CD8-positive, alpha-beta memory T cell (primary cell): ENCODE measurements around the gene ATP9B. TPM values are rescaled to one million over a fixed set of nuclear protein-coding genes. Genes with fewer than 3 reads are reported as not detected.

ENCODE experiments used
- CTCF ChIA-PET: fragments of 350-600 bp; sonication (Branson Sonifier 250); formaldehyde crosslinking; loops from one replicate; lab custom pipeline; 2021; ENCODE audit warnings: antibody characterized with exemption; lab: Charles Lee
- POLR2A ChIA-PET: fragments of 350-600 bp; sonication (Branson Sonifier 250); formaldehyde crosslinking; loops from one replicate; lab custom pipeline; 2021; ENCODE audit warnings: antibody characterized with exemption; lab: Charles Lee
- DNase-seq, 5 donors: peaks; one replicate each; pipeline versions ENCODE4 v3.0.0 to v3.0.0-alpha.2; 2020 to 2022; ENCODE audit warnings: mixed read lengths in 1 of 5
- H3K27ac ChIP-seq: one replicate; pipeline ENCODE4 v1.7.0; 2013; ENCODE audit warnings: low read depth, mild to moderate bottlenecking, low read length, moderate library complexity
- H3K27me3 ChIP-seq: 2 replicates; pipeline ENCODE4 v1.7.0; 2013; ENCODE audit warnings: low read length, mild to moderate bottlenecking; ENCODE audit not compliant: insufficient read depth, poor library complexity, severe bottlenecking
- H3K36me3 ChIP-seq: 2 replicates; pipeline ENCODE4 v1.7.0; 2013; ENCODE audit warnings: mild to moderate bottlenecking, low read length, moderate library complexity; ENCODE audit not compliant: insufficient read depth
- H3K4me1 ChIP-seq: 2 replicates; pipeline ENCODE4 v1.7.0; 2013; ENCODE audit warnings: mild to moderate bottlenecking, low read length, moderate library complexity; ENCODE audit not compliant: insufficient read depth
- H3K4me3 ChIP-seq: 2 replicates; pipeline ENCODE4 v1.7.0; 2013; ENCODE audit warnings: mild to moderate bottlenecking, low read length
- H3K9me3 ChIP-seq: 2 replicates; pipeline ENCODE4 v1.7.0; 2013; ENCODE audit warnings: mild to moderate bottlenecking, low read length
- H3K27ac Mint-ChIP-seq, 8 donors: one replicate each; pipeline ENCODE4 v1.8.0; 2020 to 2021; ENCODE audit warnings: mixed read lengths in 8 of 8, mild to moderate bottlenecking in 6 of 8, inconsistent platforms in 3 of 8, moderate library complexity in 3 of 8
- H3K27me3 Mint-ChIP-seq, 2 donors: one replicate each; pipeline ENCODE4 v1.8.0; 2020 to 2021; ENCODE audit warnings: mixed read lengths in 2 of 2, mild to moderate bottlenecking in 1 of 2, moderate library complexity in 1 of 2
- H3K36me3 Mint-ChIP-seq, 3 donors: one replicate each; pipeline ENCODE4 v1.8.0; 2020 to 2021; ENCODE audit warnings: mixed read lengths in 3 of 3, inconsistent platforms in 1 of 3, mild to moderate bottlenecking in 1 of 3
- H3K4me1 Mint-ChIP-seq, 3 donors: one replicate each; pipeline ENCODE4 v1.8.0; 2020 to 2021; ENCODE audit warnings: mixed read lengths in 3 of 3, inconsistent platforms in 1 of 3, mild to moderate bottlenecking in 1 of 3
- H3K4me3 Mint-ChIP-seq, 7 donors: one replicate each; pipeline ENCODE4 v1.8.0; 2020 to 2021; ENCODE audit warnings: mixed read lengths in 7 of 7, mild to moderate bottlenecking in 6 of 7, moderate library complexity in 4 of 7, inconsistent platforms in 2 of 7
- H3K9me3 Mint-ChIP-seq, 5 donors: one replicate each; pipeline ENCODE4 v1.8.0; 2020 to 2022; ENCODE audit warnings: mixed read lengths in 5 of 5, mild to moderate bottlenecking in 3 of 5, moderate library complexity in 2 of 5, inconsistent platforms in 1 of 5
- polyA plus RNA-seq: library from polyadenylated mRNA; unstranded; fragments of 300-500 nt; fragmentation: Illumina TruSeq; gene quantifications from one replicate; pipeline ENCODE4 v1.2.3, GENCODE V29; 2021
- total RNA-seq, 2 experiments: library from RNA; stranded (reverse); gene quantifications; one replicate each; pipeline ENCODE4 v1.2.3, GENCODE V29; 2021

The ATP9B gene
- total and polyA plus RNA-seq, 3 experiments from 2014 or later = 22.0 to 23.4 (median 22.4) TPM

DNA sequence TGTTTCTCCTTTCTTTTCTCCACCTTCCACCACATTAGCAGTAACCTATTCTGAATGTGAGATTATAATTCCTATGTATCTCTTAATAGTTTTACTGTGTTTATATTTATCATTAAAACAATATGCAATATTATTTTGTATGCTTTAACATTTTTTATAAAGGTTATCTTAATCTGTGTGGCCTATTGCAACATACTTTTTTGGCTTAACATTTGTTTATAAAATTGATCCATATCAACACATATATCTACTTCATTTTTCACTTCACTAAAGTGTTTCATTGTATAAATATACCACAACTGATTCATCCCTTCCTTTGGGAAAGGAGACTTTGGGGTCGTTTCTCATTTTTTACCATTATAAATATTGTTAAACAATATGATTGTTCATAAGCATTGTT, 48.6 kb downstream of the ATP9B start:
- H3K4me1 Mint-ChIP-seq = no peaks in the 10 kb centered on the region
- Histone ChIP-seq H3K27ac (no peak overlapping the region), H3K27me3 (no peaks in the 10 kb centered on the region), H3K9me3 (no peaks in the 10 kb centered on the region), H3K36me3 (peaks cover 4% of the 10 kb centered on the region), H3K4me1 (no peaks in the 10 kb centered on the region), H3K4me3 (no peak overlapping the region)
- peaks cover 11 to 51% (median 18%) of the 10 kb centered on the region in 3 donors for H3K36me3 Mint-ChIP-seq
- no peaks in the 10 kb centered on the region for H3K27me3 Mint-ChIP-seq
- H3K4me3 Mint-ChIP-seq = no peak overlapping the region
- DNase-seq = no peak
- ChIA-PET CTCF (no interaction called here), POLR2A (no interaction called here)
- no peak overlapping the region for H3K27ac Mint-ChIP-seq
- no peaks in the 10 kb centered on the region for H3K9me3 Mint-ChIP-seq

DNA sequence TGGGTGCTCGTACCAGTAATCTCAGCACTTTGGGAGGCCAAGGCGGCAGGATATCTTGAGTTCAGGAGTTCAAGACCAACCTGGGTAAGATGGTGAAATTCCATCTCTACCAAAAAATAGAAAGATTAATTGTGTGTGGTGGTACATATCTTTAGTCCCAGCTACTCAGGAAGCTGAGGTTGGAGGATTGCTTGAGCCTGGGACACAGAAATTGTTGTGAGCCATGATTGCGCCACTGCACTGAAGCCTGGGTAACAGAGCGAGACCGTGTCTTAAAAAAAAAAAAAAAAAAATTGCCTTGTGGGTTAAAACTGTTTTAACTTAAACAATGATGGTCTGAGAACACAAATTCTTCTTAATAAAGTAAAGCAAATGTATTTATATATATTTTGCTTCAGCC, 49.6 kb downstream of the ATP9B start:
- CTCF ChIA-PET = no interaction called here
- Histone ChIP-seq H3K27me3 (no peaks in the 10 kb centered on the region), H3K27ac (no peak overlapping the region), H3K4me3 (no peak overlapping the region), H3K4me1 (no peaks in the 10 kb centered on the region), H3K36me3 (no peaks in the 10 kb centered on the region), H3K9me3 (no peaks in the 10 kb centered on the region)
- no peaks in the 10 kb centered on the region for H3K4me1 Mint-ChIP-seq
- DNase-seq = no peak
- H3K36me3 Mint-ChIP-seq = peaks cover 8 to 56% (median 22%) of the 10 kb centered on the region in 3 donors
- POLR2A ChIA-PET = no interaction called here
- no peak overlapping the region for H3K27ac Mint-ChIP-seq
- H3K9me3 Mint-ChIP-seq = no peaks in the 10 kb centered on the region
- H3K27me3 Mint-ChIP-seq = no peaks in the 10 kb centered on the region
- H3K4me3 Mint-ChIP-seq = no peak overlapping the region

DNA sequence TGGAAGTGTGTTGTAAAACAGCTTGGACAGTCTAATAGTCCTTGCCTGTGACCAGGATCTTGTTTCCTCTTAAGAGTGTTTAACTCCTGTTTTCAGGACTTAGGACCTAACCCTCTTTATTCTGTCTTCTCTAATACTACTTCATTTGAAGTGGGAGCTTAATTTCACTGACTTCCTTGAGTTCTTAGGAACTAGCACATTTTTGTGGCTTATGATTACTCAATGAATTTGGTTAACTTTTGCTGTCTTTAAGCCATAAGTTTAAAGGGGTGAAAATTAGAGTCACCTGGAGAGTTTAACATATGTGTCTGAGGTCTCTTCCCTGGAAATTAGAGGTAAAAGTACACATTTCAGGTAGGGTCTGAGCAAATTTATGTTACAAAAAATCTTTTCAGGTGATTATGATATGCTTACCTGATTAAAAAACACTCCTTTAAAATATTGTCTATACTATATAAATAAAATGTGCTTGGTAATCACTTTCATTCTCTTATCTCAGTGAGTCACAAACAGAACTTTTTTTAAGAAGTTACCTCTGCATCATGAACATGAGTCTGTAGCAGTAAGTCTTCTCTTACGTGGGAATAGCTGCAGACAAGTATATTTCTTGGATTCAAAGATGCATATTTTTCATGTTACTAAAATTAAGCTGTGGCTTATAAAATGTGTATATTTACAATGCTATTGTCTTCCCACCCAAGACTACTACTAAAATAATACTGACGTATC, 52.7 kb downstream of the ATP9B start:
- Mint-ChIP-seq H3K27me3 (no peaks in the 10 kb centered on the region), H3K4me3 (no peak overlapping the region), H3K36me3 (peaks cover 11 to 63% (median 19%) of the 10 kb centered on the region in 3 donors), H3K9me3 (no peaks in the 10 kb centered on the region), H3K4me1 (peaks cover 0 to 3% (median 0%) of the 10 kb centered on the region in 3 donors), H3K27ac (no peak overlapping the region)
- H3K27me3 ChIP-seq = no peaks in the 10 kb centered on the region
- DNase-seq = no peak
- no peaks in the 10 kb centered on the region for H3K4me1 ChIP-seq
- H3K9me3 ChIP-seq = no peaks in the 10 kb centered on the region
- no peak overlapping the region for H3K4me3 ChIP-seq
- ChIA-PET CTCF (no interaction called here), POLR2A (no interaction called here)
- H3K36me3 ChIP-seq = no peaks in the 10 kb centered on the region
- no peak overlapping the region for H3K27ac ChIP-seq

GRCh38 chr18:79123948-79124347, 54.8 kb downstream of the ATP9B start:
- Mint-ChIP-seq H3K27me3 (no peaks in the 10 kb centered on the region), H3K36me3 (peaks cover 17 to 73% (median 24%) of the 10 kb centered on the region in 3 donors), H3K4me3 (no peak overlapping the region), H3K27ac (peak overlapping the region in 1 of 8 donors; percentile 9), H3K4me1 (peaks cover 0 to 3% (median 0%) of the 10 kb centered on the region in 3 donors), H3K9me3 (no peaks in the 10 kb centered on the region)
- H3K36me3 ChIP-seq = peaks cover 5% of the 10 kb centered on the region
- DNase-seq = no peak
- no peak overlapping the region for H3K27ac ChIP-seq
- no peaks in the 10 kb centered on the region for H3K4me1 ChIP-seq
- no peaks in the 10 kb centered on the region for H3K27me3 ChIP-seq
- POLR2A ChIA-PET = no interaction called here
- CTCF ChIA-PET = no interaction called here
- H3K9me3 ChIP-seq = no peaks in the 10 kb centered on the region
- no peak overlapping the region for H3K4me3 ChIP-seq

- Histone ChIP-seq H3K4me3 (no peak overlapping the region), H3K27ac (no peak overlapping the region), H3K27me3 (no peaks in the 10 kb centered on the region), H3K36me3 (peaks cover 9% of the 10 kb centered on the region), H3K4me1 (no peaks in the 10 kb centered on the region), H3K9me3 (no peaks in the 10 kb centered on the region)
- peak overlapping the region in 2 of 8 donors; percentile 52 to 53 for H3K27ac Mint-ChIP-seq
- H3K27me3 Mint-ChIP-seq = peaks cover 0 to 1% of the 10 kb centered on the region in 2 donors
- DNase-seq = no peak
- peaks cover 22 to 72% (median 26%) of the 10 kb centered on the region in 3 donors for H3K36me3 Mint-ChIP-seq
- no peak overlapping the region for H3K4me3 Mint-ChIP-seq
- CTCF ChIA-PET = no interaction called here
- peaks cover 0 to 6% (median 0%) of the 10 kb centered on the region in 3 donors for H3K4me1 Mint-ChIP-seq
- no peaks in the 10 kb centered on the region for H3K9me3 Mint-ChIP-seq
- POLR2A ChIA-PET = no interaction called here
These were observed 59.9 kb downstream of the ATP9B start for GRCh38 chr18:79129120-79129519.

DNA sequence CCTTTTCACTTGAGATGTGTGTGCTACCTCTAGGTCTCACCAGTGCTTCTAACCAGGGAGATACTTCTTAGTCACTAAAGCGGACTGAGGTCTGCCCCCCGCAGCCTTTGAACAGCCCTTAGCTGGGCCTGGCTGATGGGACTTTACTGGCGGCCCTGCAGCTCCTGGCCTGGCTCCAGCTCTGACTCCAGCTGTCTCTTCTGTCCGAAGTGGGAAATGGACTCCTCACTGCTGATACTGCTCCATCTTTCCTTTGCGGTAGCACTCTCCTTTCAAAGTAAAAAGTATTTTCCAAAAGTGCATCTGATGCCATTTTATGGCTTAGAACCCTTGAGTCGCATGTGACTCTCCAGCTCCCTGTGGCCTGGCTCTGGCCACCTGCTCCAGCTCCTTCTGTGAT, 64.5 kb downstream of the ATP9B start:
- H3K36me3 ChIP-seq = peaks cover 4% of the 10 kb centered on the region
- H3K4me3 ChIP-seq = no peak overlapping the region
- Mint-ChIP-seq H3K27me3 (peaks cover 0 to 1% of the 10 kb centered on the region in 2 donors), H3K27ac (peak overlapping the region in 1 of 8 donors; percentile 64), H3K9me3 (no peaks in the 10 kb centered on the region), H3K36me3 (peaks cover 8 to 67% (median 28%) of the 10 kb centered on the region in 3 donors), H3K4me1 (peaks cover 16 to 23% (median 23%) of the 10 kb centered on the region in 3 donors), H3K4me3 (peak overlapping the region in 1 of 7 donors; percentile 9)
- no peak for DNase-seq
- no peak overlapping the region for H3K27ac ChIP-seq
- ChIA-PET CTCF (no interaction called here), POLR2A (no interaction called here)
- no peaks in the 10 kb centered on the region for H3K27me3 ChIP-seq
- no peaks in the 10 kb centered on the region for H3K4me1 ChIP-seq
- no peaks in the 10 kb centered on the region for H3K9me3 ChIP-seq

DNA sequence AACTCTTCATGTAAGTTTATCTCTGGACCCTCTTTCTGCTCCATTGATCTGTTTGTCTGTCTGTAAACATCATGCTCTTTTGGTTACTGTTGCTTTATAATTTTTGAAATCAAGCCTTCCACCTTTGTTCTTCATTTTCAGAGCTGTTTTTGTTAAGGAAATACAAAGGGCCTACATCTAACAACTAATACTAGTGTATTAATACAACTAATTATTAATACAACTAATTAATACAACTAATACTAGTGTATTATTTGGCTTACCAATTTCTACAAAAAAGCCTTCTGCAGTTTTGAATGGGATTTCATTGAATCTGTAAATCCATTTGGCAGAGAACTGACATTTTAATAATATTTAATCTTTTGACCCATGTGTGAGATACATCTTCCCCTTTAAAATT, 66.7 kb downstream of the ATP9B start:
- Histone ChIP-seq H3K27ac (no peak overlapping the region), H3K27me3 (no peaks in the 10 kb centered on the region), H3K9me3 (no peaks in the 10 kb centered on the region), H3K36me3 (peaks cover 4% of the 10 kb centered on the region), H3K4me3 (no peak overlapping the region), H3K4me1 (peaks cover 9% of the 10 kb centered on the region)
- Mint-ChIP-seq H3K4me1 (peaks cover 22 to 36% (median 35%) of the 10 kb centered on the region in 3 donors), H3K27ac (peak overlapping the region in 3 of 8 donors; percentile 6 to 51 (median 47)), H3K36me3 (peaks cover 4 to 54% (median 22%) of the 10 kb centered on the region in 3 donors), H3K4me3 (no peak overlapping the region), H3K9me3 (no peaks in the 10 kb centered on the region), H3K27me3 (peaks cover 0 to 1% of the 10 kb centered on the region in 2 donors)
- ChIA-PET CTCF (no interaction called here), POLR2A (no interaction called here)
- no peak for DNase-seq

- no peak overlapping the region for H3K4me3 ChIP-seq
- Mint-ChIP-seq H3K4me1 (peaks cover 24 to 39% (median 38%) of the 10 kb centered on the region in 3 donors), H3K27ac (peak overlapping the region in 3 of 8 donors; percentile 6 to 48 (median 13)), H3K4me3 (no peak overlapping the region), H3K36me3 (peaks cover 4 to 50% (median 22%) of the 10 kb centered on the region in 3 donors), H3K9me3 (no peaks in the 10 kb centered on the region), H3K27me3 (peaks cover 0 to 1% of the 10 kb centered on the region in 2 donors)
- peaks cover 9% of the 10 kb centered on the region for H3K4me1 ChIP-seq
- H3K36me3 ChIP-seq = peaks cover 4% of the 10 kb centered on the region
- no peak overlapping the region for H3K27ac ChIP-seq
- no peaks in the 10 kb centered on the region for H3K9me3 ChIP-seq
- ChIA-PET POLR2A (no interaction called here), CTCF (no interaction called here)
- H3K27me3 ChIP-seq = no peaks in the 10 kb centered on the region
- DNase-seq = no peak
These were observed 67.5 kb downstream of the ATP9B start for GRCh38 chr18:79136742-79137141.
